Activated T-cell treated with anti-CD3 and anti-CD28 coated beads, Interleukin-2, amount 50 U/mL, for 4 hours (primary cell): ENCODE measurements around the gene PARL. TPM values are rescaled to one million over a fixed set of nuclear protein-coding genes. Genes with fewer than 3 reads are reported as not detected.

Experiments used
- ATAC-seq, 2 donors: fragments of 200-7000 bp; cut with Tn5 transposase; one replicate each; pipeline ENCODE4 v1.10.0; 2021
- DNase-seq: peaks from one replicate; pipeline ENCODE4 v3.0.0-alpha.2; 2020
- H3K27me3 Mint-ChIP-seq: one replicate; pipeline ENCODE4 v1.8.0; 2021; ENCODE audit warnings: low read depth, mixed read lengths
- H3K36me3 Mint-ChIP-seq: one replicate; pipeline ENCODE4 v1.8.0; 2022; ENCODE audit warnings: mixed read lengths; ENCODE audit not compliant: insufficient read depth
- H3K4me1 Mint-ChIP-seq: one replicate; pipeline ENCODE4 v1.8.0; 2021; ENCODE audit warnings: low read depth, mixed read lengths
- H3K4me3 Mint-ChIP-seq: one replicate; pipeline ENCODE4 v1.8.0; 2021; ENCODE audit warnings: mild to moderate bottlenecking, moderate library complexity, mixed read lengths
- H3K9me3 Mint-ChIP-seq: one replicate; pipeline ENCODE4 v1.8.0; 2021; ENCODE audit warnings: mixed read lengths
- total RNA-seq, 3 donors: library from RNA; stranded (reverse); gene quantifications; one replicate each; pipeline ENCODE4 v1.2.1, GENCODE V29; 2021

Gene PARL
- total RNA-seq, 3 donors from 2014 or later = 102 to 109 (median 105) TPM

DNA sequence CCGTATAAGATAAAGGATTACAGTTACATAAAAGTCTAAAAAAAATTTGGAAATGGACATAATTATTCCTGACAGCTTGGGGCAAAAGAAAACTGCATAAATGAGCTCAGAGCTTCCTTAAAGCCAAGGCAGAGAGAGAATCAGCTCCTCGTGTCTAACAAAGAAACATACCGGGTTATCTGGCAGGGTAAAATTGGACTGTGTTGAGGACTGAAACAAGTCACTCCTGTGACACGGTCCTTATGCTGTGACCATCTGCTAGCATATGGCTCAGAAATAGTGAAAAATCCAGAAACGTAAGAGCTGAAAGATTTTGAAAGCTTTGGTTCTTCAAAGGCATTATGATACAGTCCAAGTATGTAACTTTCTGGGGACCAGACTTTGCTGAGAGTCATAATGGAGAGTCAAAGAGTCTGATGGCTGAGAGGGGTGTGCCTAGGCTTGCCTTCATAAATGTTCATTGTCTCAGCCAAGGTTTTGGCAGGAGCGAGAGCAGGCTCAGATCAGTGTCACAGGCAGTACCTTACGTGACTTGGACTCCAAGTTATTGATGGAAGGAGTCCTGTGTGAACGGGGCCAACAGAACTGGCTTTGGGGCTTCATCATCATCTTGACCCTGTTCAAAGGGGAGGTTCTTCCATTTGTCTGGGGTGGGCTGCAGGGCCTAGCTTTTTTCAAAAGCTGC lies 71.8 kb downstream of the PARL start:
- Mint-ChIP-seq H3K4me1 (peaks cover 17% of the 10 kb centered on the region), H3K9me3 (no peaks in the 10 kb centered on the region), H3K27me3 (no peaks in the 10 kb centered on the region), H3K36me3 (peaks cover 26% of the 10 kb centered on the region), H3K4me3 (no peak overlapping the region)
- DNase-seq (no peak), ATAC-seq (no peak)

DNA sequence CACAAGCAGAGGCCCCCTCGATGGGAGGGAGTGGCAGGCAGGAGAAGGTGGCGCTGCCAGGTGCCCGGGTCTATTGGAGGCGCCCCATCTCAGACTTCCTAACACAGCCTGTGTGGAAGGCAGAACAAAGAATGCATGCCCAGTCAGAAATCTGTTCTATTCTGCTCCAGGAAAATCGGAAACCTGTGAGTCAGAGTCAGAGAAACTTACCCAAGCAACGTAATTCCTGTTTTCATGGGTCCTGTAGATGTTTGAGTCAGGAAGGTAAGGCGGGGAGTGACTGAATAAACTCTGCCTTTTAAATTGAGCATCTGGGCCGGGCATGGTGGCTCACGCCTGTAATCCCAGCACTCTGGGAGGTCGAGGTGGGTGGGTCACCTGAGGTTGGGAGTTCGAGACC lies 73.0 kb downstream of the PARL start:
- DNase-seq = no peak
- H3K4me1 Mint-ChIP-seq = peaks cover 17% of the 10 kb centered on the region
- H3K27me3 Mint-ChIP-seq = no peaks in the 10 kb centered on the region
- no peak for ATAC-seq
- H3K9me3 Mint-ChIP-seq = no peaks in the 10 kb centered on the region
- peaks cover 35% of the 10 kb centered on the region for H3K36me3 Mint-ChIP-seq
- no peak overlapping the region for H3K4me3 Mint-ChIP-seq

DNA sequence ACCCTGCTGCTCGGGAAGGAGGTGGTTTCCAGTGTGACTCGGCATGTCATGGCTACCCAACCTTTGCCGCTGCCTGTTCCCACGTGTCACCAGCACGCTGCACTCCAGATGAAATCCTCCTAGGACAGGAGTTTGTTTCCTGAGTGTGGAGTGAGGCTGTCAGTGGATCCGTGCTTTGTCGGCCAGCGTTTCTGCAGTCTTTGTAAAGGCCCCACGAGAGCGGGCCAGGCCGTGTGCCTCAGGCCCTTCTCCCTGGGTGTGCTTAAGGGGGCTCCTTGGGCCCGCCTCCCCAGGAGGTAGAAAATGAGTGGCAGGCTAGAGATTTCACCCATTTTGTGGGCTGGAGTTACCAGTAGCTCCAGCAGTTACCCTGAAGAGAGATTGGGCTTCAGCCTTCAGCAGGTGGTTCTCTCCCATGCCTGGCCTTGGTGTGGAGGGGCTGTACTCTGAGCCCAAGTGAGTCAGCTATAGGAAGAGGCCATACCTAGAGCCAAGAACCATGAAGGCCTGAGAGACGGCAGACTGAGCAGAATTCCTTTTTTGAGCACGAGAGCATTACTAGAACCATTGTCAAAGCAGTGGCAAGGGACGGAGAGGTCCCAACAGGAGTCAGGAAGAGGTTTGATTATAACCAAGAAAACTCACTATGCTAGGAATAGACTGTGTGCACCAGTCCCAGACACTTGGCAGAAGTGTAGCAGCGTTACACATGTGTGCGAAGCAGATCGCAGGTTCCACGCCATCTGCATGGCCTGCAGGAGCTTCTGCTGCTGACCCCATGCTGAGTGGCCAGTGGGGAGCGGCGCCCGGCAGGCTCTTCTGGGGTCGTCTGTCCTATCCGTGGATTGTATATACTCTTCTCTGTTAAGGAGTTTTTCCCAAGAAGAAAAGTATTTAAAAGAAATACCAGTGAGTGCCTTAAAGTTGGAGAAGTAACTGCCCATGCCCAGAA lies 73.8 kb downstream of the PARL start:
- H3K9me3 Mint-ChIP-seq = no peaks in the 10 kb centered on the region
- ATAC-seq (no peak), DNase-seq (no peak)
- no peaks in the 10 kb centered on the region for H3K27me3 Mint-ChIP-seq
- peaks cover 35% of the 10 kb centered on the region for H3K36me3 Mint-ChIP-seq
- H3K4me3 Mint-ChIP-seq = no peak overlapping the region
- peaks cover 11% of the 10 kb centered on the region for H3K4me1 Mint-ChIP-seq

DNA sequence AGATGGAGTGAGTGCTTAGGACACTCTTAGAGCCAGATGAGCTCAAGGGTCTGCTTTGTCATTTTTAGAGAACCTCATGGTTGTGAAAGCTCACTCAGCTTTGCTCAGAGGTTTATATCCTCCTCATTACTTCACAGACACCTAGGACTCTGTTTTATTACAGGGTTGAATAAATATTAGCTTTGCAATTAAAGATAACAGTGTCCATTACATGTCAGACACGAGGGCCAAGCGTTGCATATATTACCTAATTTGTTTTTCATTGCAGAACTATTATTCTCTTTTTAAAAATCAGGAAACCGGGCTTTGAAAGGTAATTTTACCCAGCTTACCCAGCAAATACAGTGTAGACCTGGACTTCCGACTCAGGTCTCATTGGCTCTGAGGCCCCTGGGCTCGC lies 75.4 kb downstream of the PARL start:
- ATAC-seq (no peak), DNase-seq (no peak)
- H3K27me3 Mint-ChIP-seq = no peaks in the 10 kb centered on the region
- no peaks in the 10 kb centered on the region for H3K9me3 Mint-ChIP-seq
- H3K36me3 Mint-ChIP-seq = peaks cover 35% of the 10 kb centered on the region
- peaks cover under 1% of the 10 kb centered on the region for H3K4me1 Mint-ChIP-seq
- H3K4me3 Mint-ChIP-seq = no peak overlapping the region

DNA sequence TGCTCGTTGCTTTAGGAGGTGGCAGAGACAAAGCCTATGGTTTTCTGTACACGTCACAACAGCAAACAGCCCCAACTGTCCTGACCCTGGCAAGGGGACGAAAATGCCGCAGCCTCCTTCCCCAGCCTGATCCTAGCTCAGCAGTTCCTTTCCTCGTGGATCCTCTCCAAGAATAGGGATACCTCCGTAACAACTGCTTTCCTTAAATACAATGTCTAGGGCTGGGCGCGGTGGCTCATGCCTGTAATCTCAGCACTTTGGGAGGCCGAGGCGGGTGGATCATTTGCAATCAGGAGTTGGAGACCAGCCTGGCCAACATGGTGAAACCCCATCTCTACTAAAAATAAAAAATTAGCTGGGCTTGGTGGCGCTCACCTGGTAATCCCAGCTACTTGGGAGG lies 76.3 kb downstream of the PARL start:
- H3K4me1 Mint-ChIP-seq = no peaks in the 10 kb centered on the region
- H3K4me3 Mint-ChIP-seq = no peak overlapping the region
- ATAC-seq (no peak), DNase-seq (no peak)
- H3K9me3 Mint-ChIP-seq = no peaks in the 10 kb centered on the region
- H3K27me3 Mint-ChIP-seq = no peaks in the 10 kb centered on the region
- H3K36me3 Mint-ChIP-seq = peaks cover 42% of the 10 kb centered on the region

DNA sequence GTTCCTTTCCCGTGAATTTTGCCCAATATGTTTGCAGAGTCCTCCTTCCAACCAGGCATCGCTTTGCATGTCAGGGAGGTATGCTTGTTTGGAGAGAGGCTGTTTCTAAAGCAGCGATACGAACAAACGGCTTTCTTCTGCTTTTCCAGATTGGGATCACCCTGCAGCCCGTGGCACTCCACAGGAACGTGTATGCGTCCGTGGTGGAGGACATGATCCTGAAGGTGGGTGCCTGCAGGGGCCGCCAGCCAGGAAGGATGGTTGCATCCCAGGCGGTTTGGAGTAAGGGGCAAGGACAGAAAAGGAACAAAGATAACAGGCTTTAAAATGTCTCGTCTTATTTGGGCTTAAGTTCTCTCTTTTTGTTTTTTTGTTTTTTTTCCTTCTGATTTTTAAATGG lies 76.8 kb downstream of the PARL start:
- no peaks in the 10 kb centered on the region for H3K4me1 Mint-ChIP-seq
- ATAC-seq = no peak
- no peak for DNase-seq
- peaks cover 45% of the 10 kb centered on the region for H3K36me3 Mint-ChIP-seq
- H3K4me3 Mint-ChIP-seq = no peak overlapping the region
- H3K9me3 Mint-ChIP-seq = no peaks in the 10 kb centered on the region
- no peaks in the 10 kb centered on the region for H3K27me3 Mint-ChIP-seq

DNA sequence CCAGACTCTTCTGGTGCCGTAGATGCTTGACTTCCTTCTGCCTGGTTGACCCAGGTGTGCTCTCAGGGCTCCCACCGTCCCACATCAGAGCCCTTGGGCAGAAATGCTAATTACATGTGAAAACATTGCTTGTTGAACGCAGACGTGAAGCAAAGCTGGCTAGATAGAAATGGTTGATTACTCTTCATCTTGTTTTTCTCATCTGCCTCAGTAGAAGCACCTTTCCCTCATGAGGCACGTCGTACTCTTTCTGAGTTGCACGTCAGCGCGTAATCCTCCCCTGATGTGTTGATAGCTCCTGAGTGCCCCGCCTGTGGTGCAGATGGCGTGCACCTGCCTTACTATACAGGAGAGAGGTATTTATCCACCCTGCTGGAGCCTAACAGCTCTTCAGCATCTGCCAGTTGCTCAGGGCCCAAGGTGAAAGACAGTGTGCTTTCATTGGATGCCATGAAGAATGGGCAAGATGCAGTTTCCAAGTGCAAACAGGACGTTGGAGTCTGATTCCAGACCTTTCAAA lies 77.4 kb downstream of the PARL start:
- Mint-ChIP-seq H3K4me3 (no peak overlapping the region), H3K36me3 (peaks cover 45% of the 10 kb centered on the region), H3K9me3 (no peaks in the 10 kb centered on the region), H3K27me3 (no peaks in the 10 kb centered on the region), H3K4me1 (no peaks in the 10 kb centered on the region)
- ATAC-seq (no peak), DNase-seq (no peak)

DNA sequence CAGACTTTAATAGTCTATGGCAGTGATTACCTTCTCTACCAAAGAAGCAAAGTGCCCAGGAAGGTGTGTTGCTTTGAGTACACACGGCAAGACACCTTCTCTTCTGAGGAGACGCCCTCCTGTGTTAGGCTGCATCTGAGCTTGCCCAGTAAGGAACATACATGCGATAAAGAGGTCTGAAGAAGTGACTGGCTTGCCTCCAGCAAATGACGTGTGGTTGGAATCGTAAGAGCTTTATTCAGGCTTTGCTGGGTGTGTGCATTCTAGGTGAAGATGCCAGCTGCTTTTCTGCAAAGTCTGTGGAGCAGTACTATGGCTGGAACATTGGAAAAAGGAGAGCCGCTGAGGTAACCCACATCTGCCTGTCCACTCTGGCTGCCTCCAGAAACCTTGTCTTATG lies 81.7 kb downstream of the PARL start:
- Mint-ChIP-seq H3K4me3 (no peak overlapping the region), H3K27me3 (no peaks in the 10 kb centered on the region), H3K9me3 (no peaks in the 10 kb centered on the region), H3K4me1 (no peaks in the 10 kb centered on the region), H3K36me3 (peaks cover 46% of the 10 kb centered on the region)
- DNase-seq = no peak
- no peak for ATAC-seq

DNA sequence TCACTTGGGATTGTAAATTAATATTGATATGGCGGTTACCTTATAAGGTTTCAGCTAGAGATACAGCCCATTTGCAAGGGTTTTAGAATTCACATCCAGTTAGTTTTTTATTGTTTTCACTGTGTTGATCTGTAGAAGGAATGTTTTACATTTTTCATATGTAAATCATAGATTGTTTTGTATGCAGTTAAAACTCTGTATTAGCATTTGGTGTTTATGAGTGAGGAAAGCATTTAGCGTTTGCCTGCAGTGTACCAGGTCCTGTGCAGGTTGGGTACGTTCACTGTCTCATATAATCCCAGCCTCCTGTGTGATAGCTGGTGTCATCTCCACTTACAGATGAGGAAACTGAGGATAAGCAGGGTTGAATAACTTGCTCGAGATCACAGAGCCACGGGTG lies 83.1 kb downstream of the PARL start:
- Mint-ChIP-seq H3K9me3 (no peaks in the 10 kb centered on the region), H3K4me1 (no peaks in the 10 kb centered on the region), H3K27me3 (no peaks in the 10 kb centered on the region), H3K4me3 (no peak overlapping the region), H3K36me3 (peaks cover 38% of the 10 kb centered on the region)
- ATAC-seq = no peak
- no peak for DNase-seq

DNA sequence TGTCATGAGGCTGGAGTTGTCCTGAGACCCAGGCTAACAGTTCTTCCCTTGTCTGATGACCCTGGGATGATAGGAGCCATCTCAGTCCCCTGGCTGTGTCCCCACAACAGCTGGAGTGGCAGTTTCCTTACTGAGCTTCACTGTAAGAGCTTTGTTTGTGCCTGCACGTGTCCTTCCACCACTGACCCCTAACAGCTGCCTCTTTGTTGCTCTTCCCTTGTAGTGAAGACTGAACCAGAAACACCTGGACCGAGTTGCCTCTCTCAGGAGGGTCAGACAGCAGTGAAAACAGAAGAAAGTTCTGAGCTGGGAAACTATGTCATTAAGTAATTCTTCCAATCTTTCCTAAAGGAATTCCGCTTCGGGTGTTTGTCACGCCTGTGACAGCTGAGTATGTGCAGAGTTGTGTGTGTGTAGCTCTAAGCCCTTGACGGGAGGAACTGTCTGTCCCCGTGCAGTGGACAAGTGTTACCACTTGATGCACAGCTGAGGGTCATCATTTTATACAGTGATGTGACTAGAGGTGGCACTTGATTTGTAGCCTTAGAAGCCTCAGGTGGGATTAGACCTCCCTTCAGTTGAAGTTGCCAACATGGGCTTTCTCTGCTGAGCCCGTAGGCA lies 84.3 kb downstream of the PARL start:
- Mint-ChIP-seq H3K4me3 (no peak overlapping the region), H3K4me1 (no peaks in the 10 kb centered on the region), H3K9me3 (no peaks in the 10 kb centered on the region), H3K36me3 (peaks cover 38% of the 10 kb centered on the region), H3K27me3 (no peaks in the 10 kb centered on the region)
- DNase-seq = no peak
- ATAC-seq = no peak

DNA sequence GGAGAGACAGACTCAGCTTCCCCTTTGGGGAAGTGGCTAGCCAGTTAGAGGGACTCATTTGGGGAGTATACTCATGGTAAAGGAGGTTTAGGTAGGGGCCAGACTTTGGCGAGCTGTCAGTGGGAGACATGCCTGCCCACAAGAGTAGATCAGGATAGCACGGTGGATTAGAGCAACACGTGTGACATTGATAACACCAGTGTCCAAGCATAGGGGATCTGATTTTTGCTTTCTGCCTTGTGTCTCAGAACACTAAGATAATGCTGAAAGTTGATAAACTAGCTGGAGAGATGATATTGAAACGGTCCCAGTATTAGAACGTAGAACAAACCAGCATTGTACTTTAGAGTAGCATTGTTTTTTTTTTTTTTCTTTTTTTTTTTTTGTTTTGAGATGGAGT lies 85.2 kb downstream of the PARL start:
- Mint-ChIP-seq H3K27me3 (no peaks in the 10 kb centered on the region), H3K4me1 (no peaks in the 10 kb centered on the region), H3K9me3 (no peaks in the 10 kb centered on the region), H3K36me3 (peaks cover 40% of the 10 kb centered on the region), H3K4me3 (no peak overlapping the region)
- ATAC-seq (no peak), DNase-seq (no peak)

DNA sequence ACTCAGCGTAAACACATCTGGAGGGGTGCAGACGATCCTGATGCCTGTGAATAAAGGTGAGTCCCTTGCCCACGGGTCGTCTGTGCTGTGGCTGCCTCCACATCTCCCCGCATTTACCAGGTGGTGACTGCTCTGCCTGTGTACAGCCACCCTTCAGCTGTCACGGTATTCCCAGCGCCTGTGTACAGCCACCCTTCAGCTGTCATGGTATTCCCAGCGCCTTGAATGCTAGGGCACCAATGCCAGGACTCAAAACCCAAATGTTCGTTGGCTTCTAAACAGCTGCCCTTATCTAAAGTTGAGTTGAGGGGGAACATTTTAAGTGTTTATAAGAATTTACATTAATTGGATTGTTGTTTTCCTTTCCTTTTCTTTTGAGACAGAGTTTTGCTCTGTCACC lies 86.7 kb downstream of the PARL start:
- Mint-ChIP-seq H3K36me3 (peaks cover 36% of the 10 kb centered on the region), H3K4me3 (no peak overlapping the region), H3K27me3 (no peaks in the 10 kb centered on the region), H3K4me1 (no peaks in the 10 kb centered on the region), H3K9me3 (no peaks in the 10 kb centered on the region)
- ATAC-seq = no peak
- no peak for DNase-seq

DNA sequence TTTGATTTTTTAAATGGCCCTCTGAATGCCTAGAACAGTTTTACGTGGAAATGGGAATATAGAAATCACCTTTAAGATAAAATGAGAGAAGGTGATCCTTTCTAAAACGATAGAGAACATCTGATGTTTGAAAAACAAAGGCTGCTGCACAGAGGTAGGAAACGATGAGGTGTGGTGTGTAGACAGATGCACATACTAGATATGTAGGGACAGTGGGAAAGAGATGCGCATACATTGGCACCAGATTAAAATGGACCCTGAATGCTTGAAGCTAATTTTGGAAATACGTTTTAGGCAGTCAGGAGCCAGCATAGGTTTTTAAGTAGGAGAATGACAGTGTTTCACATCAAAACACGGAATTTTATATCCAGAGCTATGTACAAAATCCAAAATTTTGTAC lies 88.3 kb downstream of the PARL start:
- peaks cover 35% of the 10 kb centered on the region for H3K36me3 Mint-ChIP-seq
- ATAC-seq (no peak), DNase-seq (no peak)
- no peak overlapping the region for H3K4me3 Mint-ChIP-seq
- no peaks in the 10 kb centered on the region for H3K27me3 Mint-ChIP-seq
- no peaks in the 10 kb centered on the region for H3K4me1 Mint-ChIP-seq
- H3K9me3 Mint-ChIP-seq = no peaks in the 10 kb centered on the region

DNA sequence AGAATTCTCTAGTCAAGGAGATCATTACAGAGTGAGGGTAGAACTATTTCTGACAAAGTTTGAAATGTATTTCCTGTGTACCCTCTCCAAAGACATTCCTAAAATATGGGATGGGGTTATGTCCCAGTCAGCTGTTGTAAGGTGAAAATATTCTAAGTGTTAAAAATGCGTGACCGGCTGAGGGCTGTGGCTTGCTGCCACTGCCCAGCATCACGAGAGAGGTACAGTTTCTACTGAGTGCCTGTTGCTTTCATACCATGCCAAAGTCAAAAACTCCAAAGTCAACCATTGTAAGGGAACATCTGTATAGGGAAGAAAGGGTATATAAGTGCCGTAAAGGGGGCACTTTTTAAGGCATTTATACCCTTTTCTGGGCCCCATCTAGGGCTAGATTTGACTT lies 90.2 kb downstream of the PARL start:
- H3K27me3 Mint-ChIP-seq = no peaks in the 10 kb centered on the region
- peaks cover 42% of the 10 kb centered on the region for H3K36me3 Mint-ChIP-seq
- no peak for ATAC-seq
- H3K4me3 Mint-ChIP-seq = no peak overlapping the region
- H3K4me1 Mint-ChIP-seq = no peaks in the 10 kb centered on the region
- no peak for DNase-seq
- H3K9me3 Mint-ChIP-seq = no peaks in the 10 kb centered on the region
